HG03025 (cell line): ENCODE measurements around the gene IST1.
"Not testable (repeated sequence)": the region's sequence is repeated elsewhere in the genome, so short reads cannot be mapped to it uniquely, and the experiment has no call there.

Experiments used
- ATAC-seq: cut with Tn5 transposase; IDR thresholded peaks from one replicate; pipeline ENCODE4 v1.9.1; 2021; ENCODE audit warnings: mild to moderate bottlenecking, moderate library complexity; ENCODE audit not compliant: unreplicated experiment, low FRiP score

Gene IST1

GRCh38 chr16:71894921-71895678 lies at the start of gene IST1:
Gene IST1, plus strand, starts transcription at chr16:71895531. Its CDS starts 20,110 bp downstream, at chr16:71915641.
- ATAC-seq = peak; percentile 79

GRCh38 chr16:71845639-71846430 lies 49.5 kb upstream of the IST1 start, which contains the start of gene ATXN1L:
Gene ATXN1L, plus strand, starts transcription at chr16:71845976. Its CDS starts 3,765 bp downstream, at chr16:71849741.
- ATAC-seq = peak; percentile 59

DNA sequence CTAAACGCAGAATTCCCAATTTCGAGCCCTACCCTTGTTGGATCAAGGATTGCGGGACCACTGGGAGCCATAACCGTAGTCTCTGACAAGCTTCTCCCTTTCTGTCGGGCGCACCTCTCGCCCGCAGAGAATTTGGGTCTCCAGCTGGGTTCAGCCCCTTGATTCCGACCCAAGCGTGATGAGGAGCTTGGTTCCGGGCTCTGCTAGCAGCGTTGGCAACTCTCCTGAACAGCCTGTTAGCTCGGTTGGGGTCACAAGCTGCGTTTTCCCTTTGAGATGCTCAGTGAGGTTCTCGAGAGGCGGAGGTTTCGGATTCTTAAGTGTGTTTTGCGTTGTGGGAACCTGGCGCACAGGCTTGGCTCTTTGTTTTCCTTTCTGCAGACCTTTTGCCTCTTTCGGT lies 48.9 kb upstream of the IST1 start:
- peak; percentile 3 for ATAC-seq

DNA sequence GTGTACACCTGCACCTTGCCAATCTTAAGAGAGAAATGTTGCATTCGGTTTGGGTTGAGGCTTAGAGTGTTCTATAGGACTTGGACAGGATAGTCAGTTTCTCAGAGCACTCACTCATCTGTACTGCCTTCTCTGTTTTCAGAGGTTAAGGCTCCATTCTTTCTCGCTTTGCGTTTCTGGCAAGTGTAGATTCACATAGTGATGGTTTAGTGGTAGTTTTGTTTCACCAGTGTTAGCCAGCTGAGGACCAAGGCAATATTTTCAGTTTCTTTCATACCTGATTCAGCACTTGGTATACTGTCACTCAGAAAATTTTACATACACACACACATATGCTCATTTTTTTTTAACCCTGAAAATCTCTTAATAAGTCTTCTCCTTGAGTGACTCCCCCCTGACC lies 48.2 kb upstream of the IST1 start:
- no peak for ATAC-seq

- ATAC-seq = no peak
These were observed 46.7 kb upstream of the IST1 start for GRCh38 chr16:71848622-71849021.

DNA sequence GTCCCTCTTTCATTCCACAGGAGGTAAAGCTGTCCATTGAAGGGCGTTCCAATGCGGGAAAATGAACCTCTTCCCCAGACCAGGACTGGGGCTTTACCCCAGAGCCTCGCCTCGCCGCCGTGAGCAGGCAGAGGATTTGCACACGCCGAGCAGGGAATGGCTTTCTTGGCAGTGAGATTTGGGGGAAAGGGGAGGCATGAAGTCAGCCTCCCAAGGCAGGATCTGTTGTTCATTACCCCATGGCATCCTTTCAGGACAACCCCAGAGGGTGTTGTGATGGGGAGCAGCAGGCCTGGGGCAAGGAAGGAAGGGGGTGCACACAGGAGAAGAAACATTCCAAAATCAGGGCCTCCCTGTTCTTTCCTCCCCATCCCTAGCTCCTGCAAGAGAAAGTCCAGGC lies 43.6 kb upstream of the IST1 start:
- ATAC-seq = no peak

DNA sequence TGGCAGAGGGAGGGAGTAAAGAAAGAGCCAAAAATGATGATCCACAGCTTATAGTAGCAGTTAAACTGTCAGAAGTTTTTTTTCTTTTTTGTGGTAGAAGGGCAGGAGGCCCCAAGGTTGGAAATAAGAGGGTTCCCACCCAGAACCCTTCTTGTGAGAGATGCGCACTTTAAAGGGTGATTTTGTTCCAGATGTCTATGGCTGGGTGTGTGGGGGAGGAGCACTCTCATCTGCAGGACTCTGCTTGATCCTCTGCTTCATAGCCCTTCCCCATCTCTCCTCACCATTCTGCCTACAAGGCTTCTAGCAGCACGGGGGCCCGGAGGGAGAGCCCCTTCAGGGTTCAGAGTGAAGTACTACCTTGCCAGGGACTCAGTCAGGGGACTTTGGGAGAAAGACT lies 43.2 kb upstream of the IST1 start:
- ATAC-seq = no peak

- no peak for ATAC-seq
These were observed 42.8 kb upstream of the IST1 start for GRCh38 chr16:71852561-71852960.

GRCh38 chr16:71853413-71853812 lies 41.9 kb upstream of the IST1 start:
- ATAC-seq = no peak

DNA sequence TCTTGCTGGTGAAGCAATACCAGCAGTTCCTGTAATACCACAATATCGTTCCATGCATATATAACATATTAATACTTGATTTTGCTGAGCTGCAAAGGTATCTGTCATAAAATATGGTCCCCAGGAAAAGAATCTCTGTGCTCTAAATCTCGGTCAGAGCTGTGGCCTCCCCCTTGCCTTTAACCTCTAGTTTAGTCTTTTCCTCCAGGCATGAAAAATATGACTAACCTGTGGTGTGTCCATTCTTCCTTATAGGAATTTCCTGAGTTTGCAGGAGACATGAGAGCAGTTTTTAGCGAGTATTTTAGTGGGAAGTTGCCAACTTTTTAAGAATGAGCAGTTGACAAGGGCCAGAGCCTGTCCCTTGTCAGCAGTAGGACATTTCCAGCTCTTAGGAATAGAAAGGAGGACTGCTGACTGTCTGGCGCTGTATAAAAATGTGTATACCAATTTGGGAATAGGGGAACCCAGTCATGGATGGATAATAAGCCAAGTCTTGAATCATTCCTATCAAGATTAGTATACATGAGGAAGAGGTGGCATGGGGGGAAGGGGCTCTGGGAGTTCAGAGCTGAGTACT lies 40.9 kb upstream of the IST1 start:
- ATAC-seq = no peak

- no peak for ATAC-seq
These were observed 39.2 kb upstream of the IST1 start for GRCh38 chr16:71855937-71856662.

GRCh38 chr16:71859762-71860521 lies 35.4 kb upstream of the IST1 start:
- no peak for ATAC-seq

- no peak for ATAC-seq
These were observed 31.3 kb upstream of the IST1 start for GRCh38 chr16:71863995-71864394.

DNA sequence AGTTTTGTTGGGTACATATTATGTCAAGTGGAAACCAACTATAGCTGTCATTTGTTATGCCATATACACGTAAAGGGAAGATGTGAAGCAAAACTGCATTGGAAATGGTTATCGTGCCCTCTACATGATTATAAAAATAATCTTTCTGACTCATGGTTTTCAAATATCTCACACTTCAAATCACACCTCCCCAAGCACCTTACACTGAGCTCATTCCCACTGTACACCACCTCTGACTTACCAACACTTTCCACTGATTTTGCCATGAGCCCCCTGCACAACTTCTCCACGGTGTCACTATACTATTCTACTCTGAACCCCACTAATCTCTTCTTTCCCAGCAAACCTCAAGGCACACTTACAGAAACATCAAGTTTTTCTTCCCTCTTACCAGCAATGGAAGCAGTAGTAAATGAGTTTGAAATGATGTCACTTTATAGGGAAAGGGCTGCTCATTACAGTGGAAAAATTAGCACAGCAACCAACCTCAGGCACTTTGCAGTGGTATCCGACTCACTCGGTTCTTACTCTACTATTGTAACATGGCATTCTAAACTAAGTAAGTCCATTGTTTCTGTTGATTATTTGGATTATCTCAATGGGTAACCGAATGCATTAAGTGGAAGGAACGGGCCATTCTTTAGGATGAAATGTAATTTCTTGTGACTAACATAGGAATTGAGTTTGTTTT lies 30.0 kb upstream of the IST1 start:
- ATAC-seq = no peak

DNA sequence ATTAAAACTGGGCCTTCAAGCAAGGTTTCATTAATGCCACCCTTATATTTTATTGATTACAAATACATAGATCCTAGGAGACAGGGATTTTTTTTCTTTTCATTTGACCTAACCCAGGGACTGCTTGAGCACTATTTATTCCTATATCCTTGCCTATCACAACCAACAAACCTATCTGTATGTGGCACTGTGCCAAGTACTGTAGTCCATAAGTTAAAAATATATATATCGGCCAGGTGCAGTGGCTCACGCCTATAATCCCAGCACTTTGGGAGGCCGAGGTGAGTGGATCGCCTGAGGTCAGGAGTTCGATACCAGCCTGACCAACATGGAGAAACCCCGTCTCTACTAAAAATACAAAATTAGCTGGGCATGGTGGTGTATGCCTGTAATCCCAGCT lies 28.2 kb upstream of the IST1 start:
- ATAC-seq = not testable (repeated sequence)

DNA sequence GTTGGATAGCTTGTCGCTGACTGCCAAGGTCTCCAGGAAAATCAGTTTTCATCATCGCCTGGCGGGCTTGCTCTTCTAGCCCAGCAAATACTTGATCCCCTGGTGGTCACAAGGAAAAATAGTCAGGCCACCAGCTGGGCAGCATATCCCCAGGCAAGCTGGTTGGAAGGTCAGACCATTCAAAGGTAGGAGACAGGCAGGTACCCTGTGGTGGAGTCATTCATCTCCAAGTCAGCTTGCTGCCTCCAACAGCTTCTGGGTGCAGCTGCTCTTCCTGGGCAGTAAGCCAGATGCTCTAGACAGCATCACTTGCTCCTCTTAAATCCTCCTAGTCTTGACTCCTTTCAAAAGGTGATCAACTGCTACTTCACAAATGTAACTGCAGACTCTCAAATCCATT lies 27.4 kb upstream of the IST1 start:
- ATAC-seq = no peak

DNA sequence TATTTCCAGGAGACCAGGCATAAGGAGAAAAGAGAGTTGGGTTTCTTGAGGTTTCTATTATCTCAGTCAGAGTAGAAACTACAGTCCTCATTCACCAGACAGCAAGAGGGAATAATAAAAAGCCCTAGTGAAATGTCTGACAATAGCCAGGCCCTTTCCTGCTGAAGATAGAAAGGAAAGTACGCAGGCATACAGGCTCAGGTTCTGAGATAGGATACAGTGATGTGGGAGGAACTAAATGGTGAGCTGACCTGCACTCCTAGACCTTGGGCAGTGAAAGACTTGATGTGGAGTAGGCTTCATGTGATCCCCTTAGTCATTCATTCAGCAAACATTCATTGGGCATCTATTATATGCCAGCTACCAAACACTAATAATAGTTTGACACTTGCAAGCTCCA lies 26.2 kb upstream of the IST1 start:
- no peak for ATAC-seq

DNA sequence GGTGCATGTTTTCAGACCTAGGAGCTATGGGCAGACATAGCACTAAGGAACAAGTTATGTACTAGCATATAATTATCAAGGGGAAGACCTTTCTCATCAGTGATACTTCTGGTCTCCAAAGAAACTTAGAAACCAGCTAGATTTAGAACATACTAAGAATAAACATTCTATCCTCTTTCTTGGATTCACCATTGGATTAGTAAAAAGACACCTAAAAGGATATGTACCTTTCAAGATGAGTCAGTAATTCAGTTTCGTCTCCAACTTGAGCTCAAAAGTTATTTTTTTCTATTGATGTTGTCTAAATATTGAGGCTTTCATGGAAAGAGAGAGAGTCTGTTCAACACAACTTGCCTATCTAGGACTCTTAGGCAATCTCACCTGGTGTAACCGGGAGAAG lies 24.5 kb upstream of the IST1 start:
- no peak for ATAC-seq

- ATAC-seq = no peak
These were observed 22.1 kb upstream of the IST1 start for GRCh38 chr16:71873199-71873598.
